Liver (tissue), 3 donors: ENCODE results near the gene VAMP4.

Experiments
- EGR1 ChIP-seq, 2 donors: IDR thresholded peaks; 2 replicates each; pipeline ENCODE4 v1.6.1; 2016 to 2018; ENCODE audit warnings: antibody characterized with exemption in 2 of 2, low read depth in 2 of 2
- FOXA1 ChIP-seq: IDR thresholded peaks from 2 replicates; pipeline ENCODE4 v1.6.1; 2016; ENCODE audit warnings: antibody characterized with exemption
- HNF4A ChIP-seq, 2 donors: conservative IDR thresholded peaks; 2 replicates each; pipeline ENCODE4 v1.6.1; 2016; ENCODE audit warnings: antibody characterized with exemption in 2 of 2, mild to moderate bottlenecking in 2 of 2
- HNF4G ChIP-seq: IDR thresholded peaks from 2 replicates; pipeline ENCODE4 v1.6.1; 2016; ENCODE audit warnings: antibody characterized with exemption
- JUND ChIP-seq, 2 donors: IDR thresholded peaks; 2 replicates each; pipeline ENCODE4 v1.6.1; 2016; ENCODE audit warnings: antibody characterized with exemption in 2 of 2
- NR2F2 ChIP-seq: IDR thresholded peaks from 2 replicates; pipeline ENCODE4 v1.6.1; 2016; ENCODE audit warnings: antibody characterized with exemption
- RAD21 ChIP-seq, 2 donors: IDR thresholded peaks; 2 replicates each; pipeline ENCODE4 v1.6.1; 2016; ENCODE audit warnings: antibody characterized with exemption in 2 of 2, mild to moderate bottlenecking in 2 of 2
- RXRA ChIP-seq, 2 donors: IDR thresholded peaks; 2 replicates each; pipeline ENCODE4 v1.6.1; 2017 to 2018; ENCODE audit warnings: antibody characterized with exemption in 2 of 2, mild to moderate bottlenecking in 1 of 2
- TAF1 ChIP-seq: conservative IDR thresholded peaks from 2 replicates; pipeline ENCODE4 v1.6.1; 2016; ENCODE audit warnings: antibody characterized with exemption, mild to moderate bottlenecking
- YY1 ChIP-seq: IDR thresholded peaks from 2 replicates; pipeline ENCODE4 v1.6.1; 2016; ENCODE audit warnings: antibody characterized with exemption, mild to moderate bottlenecking
- TF ChIP-seq, protein P1 (sequence below): fragments of 150-350 bp; IDR thresholded peaks from 2 replicates; pipeline ENCODE4 v1.5.1; 2017; ENCODE audit warnings: improper control_type of control experiment, low read depth, low read length; ENCODE audit not compliant: missing input control
- TF ChIP-seq, protein P2 (sequence below): IDR thresholded peaks from 2 replicates; pipeline ENCODE4 v1.6.1; 2016; ENCODE audit warnings: antibody characterized with exemption
- TF ChIP-seq, protein P3 (sequence below): IDR thresholded peaks from 2 replicates; pipeline ENCODE4 v1.6.1; 2016; ENCODE audit warnings: antibody characterized with exemption, mild to moderate bottlenecking
- donor health status: healthy.
- donor health status: healthy.

DNA sequence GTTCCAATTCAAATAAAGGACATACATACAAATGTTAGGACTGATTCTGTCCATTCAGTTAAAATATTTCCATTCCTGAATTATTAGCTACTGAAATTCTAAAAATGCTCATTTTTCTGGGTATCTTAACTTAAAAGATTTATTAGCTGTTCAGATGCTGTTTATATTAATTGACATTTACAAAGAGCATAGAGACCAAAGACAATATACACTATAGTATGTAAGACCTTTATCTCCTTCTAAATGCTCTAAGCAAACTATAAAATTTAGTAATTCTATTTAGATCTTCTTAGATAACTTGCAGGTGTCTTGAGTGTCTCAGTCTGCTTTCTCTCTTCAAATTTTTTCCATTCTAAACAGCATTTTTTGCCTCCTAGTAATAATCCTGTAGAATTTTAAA lies 39.3 kb downstream of the VAMP4 start:
- TF ChIP-seq, protein P1, sequence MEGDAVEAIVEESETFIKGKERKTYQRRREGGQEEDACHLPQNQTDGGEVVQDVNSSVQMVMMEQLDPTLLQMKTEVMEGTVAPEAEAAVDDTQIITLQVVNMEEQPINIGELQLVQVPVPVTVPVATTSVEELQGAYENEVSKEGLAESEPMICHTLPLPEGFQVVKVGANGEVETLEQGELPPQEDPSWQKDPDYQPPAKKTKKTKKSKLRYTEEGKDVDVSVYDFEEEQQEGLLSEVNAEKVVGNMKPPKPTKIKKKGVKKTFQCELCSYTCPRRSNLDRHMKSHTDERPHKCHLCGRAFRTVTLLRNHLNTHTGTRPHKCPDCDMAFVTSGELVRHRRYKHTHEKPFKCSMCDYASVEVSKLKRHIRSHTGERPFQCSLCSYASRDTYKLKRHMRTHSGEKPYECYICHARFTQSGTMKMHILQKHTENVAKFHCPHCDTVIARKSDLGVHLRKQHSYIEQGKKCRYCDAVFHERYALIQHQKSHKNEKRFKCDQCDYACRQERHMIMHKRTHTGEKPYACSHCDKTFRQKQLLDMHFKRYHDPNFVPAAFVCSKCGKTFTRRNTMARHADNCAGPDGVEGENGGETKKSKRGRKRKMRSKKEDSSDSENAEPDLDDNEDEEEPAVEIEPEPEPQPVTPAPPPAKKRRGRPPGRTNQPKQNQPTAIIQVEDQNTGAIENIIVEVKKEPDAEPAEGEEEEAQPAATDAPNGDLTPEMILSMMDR = no peak
- TF ChIP-seq TAF1 (no peak), NR2F2 (no peak), RAD21 (IDR thresholded peaks at IDR 0.05) (no peak), JUND (IDR thresholded peaks at IDR 0.05) (no peak), HNF4A (conservative IDR thresholded peaks at IDR 0.05) (no peak), RXRA (IDR thresholded peaks at IDR 0.05) (no peak), YY1 (no peak), EGR1 (IDR thresholded peaks at IDR 0.05; ENCODE audit: low read depth in 2 of 2) (no peak), FOXA1 (no peak), HNF4G (no peak)
- TF ChIP-seq, protein P2, sequence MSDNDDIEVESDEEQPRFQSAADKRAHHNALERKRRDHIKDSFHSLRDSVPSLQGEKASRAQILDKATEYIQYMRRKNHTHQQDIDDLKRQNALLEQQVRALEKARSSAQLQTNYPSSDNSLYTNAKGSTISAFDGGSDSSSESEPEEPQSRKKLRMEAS = no peak
- TF ChIP-seq, protein P3, sequence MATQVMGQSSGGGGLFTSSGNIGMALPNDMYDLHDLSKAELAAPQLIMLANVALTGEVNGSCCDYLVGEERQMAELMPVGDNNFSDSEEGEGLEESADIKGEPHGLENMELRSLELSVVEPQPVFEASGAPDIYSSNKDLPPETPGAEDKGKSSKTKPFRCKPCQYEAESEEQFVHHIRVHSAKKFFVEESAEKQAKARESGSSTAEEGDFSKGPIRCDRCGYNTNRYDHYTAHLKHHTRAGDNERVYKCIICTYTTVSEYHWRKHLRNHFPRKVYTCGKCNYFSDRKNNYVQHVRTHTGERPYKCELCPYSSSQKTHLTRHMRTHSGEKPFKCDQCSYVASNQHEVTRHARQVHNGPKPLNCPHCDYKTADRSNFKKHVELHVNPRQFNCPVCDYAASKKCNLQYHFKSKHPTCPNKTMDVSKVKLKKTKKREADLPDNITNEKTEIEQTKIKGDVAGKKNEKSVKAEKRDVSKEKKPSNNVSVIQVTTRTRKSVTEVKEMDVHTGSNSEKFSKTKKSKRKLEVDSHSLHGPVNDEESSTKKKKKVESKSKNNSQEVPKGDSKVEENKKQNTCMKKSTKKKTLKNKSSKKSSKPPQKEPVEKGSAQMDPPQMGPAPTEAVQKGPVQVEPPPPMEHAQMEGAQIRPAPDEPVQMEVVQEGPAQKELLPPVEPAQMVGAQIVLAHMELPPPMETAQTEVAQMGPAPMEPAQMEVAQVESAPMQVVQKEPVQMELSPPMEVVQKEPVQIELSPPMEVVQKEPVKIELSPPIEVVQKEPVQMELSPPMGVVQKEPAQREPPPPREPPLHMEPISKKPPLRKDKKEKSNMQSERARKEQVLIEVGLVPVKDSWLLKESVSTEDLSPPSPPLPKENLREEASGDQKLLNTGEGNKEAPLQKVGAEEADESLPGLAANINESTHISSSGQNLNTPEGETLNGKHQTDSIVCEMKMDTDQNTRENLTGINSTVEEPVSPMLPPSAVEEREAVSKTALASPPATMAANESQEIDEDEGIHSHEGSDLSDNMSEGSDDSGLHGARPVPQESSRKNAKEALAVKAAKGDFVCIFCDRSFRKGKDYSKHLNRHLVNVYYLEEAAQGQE = no peak
